Activated CD8-positive, alpha-beta memory T cell treated with anti-CD3 and anti-CD28 coated beads, Interleukin-2, amount 10 ng/mL, durations not matched to agents 7 days and 5 days (primary cell): ENCODE measurements around the gene LRRC8D. TPM values are rescaled to one million over a fixed set of nuclear protein-coding genes. Genes with fewer than 3 reads are reported as not detected.

Experiments
- ATAC-seq: fragments of 150-1000 bp; cut with Tn5 transposase; one replicate; pipeline ENCODE4 v1.10.0; 2021; ENCODE audit warnings: moderate library complexity
- CTCF ChIA-PET: fragments of 350-600 bp; sonication (Branson Sonifier 250); formaldehyde crosslinking; loops from one replicate; lab custom pipeline; 2021; ENCODE audit warnings: antibody characterized with exemption; lab: Charles Lee
- DNase-seq: peaks from one replicate; pipeline ENCODE4 v3.0.0-alpha.2; 2020
- H3K27ac Mint-ChIP-seq: one replicate; pipeline ENCODE4 v1.8.0; 2021; ENCODE audit warnings: mild to moderate bottlenecking, mixed read lengths
- H3K27me3 Mint-ChIP-seq: one replicate; pipeline ENCODE4 v1.8.0; 2021; ENCODE audit warnings: mixed read lengths
- H3K36me3 Mint-ChIP-seq: one replicate; pipeline ENCODE4 v1.8.0; 2021; ENCODE audit warnings: mild to moderate bottlenecking, mixed read lengths
- H3K4me1 Mint-ChIP-seq: one replicate; pipeline ENCODE4 v1.8.0; 2021; ENCODE audit warnings: mixed read lengths
- H3K4me3 Mint-ChIP-seq: one replicate; pipeline ENCODE4 v1.8.0; 2021; ENCODE audit warnings: mild to moderate bottlenecking, moderate library complexity, mixed read lengths
- H3K9me3 Mint-ChIP-seq: one replicate; pipeline ENCODE4 v1.8.0; 2022; ENCODE audit warnings: low read depth, mixed read lengths
- total RNA-seq, 2 experiments: library from RNA; stranded (reverse); gene quantifications; one replicate each; pipeline ENCODE4 v1.2.3, GENCODE V29; 2021

The LRRC8D gene
- total RNA-seq, 2 experiments from 2014 or later: 19.2 to 27.7 TPM

DNA sequence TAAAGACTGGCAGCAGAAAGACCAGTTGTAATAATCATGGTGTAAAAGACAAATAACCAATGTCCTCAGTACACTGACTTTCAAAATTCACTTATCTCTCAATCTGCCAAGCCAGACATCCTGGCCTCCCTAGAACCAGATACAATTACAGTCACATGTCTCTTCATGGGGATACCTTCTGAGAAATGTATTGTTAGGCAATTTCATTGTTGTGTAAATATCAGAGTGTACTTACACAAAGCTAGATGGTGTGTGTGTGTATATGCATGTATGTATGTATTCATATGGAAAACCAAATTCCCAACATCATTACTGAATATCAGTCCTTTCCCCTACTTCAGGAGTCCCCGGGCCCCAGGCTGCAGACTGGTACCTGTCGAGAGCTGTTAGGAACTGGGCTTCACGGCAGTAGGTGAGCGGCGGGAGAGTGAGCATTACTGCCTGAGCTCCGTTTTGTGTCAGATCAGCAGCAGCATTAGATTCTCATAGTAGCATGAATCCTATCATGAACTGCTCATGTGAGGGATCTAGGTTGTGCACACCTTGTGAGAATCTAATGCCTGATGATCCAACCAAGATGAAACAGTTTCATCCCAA lies 108.7 kb downstream of the LRRC8D start:
- H3K27me3 Mint-ChIP-seq: no peaks in the 10 kb centered on the region
- H3K9me3 Mint-ChIP-seq: no peaks in the 10 kb centered on the region
- peaks cover 38% of the 10 kb centered on the region for H3K36me3 Mint-ChIP-seq
- H3K4me3 Mint-ChIP-seq: no peak overlapping the region
- no peaks in the 10 kb centered on the region for H3K4me1 Mint-ChIP-seq
- ATAC-seq: no peak
- no peak for DNase-seq
- CTCF ChIA-PET: no interaction called here
- no peak overlapping the region for H3K27ac Mint-ChIP-seq

DNA sequence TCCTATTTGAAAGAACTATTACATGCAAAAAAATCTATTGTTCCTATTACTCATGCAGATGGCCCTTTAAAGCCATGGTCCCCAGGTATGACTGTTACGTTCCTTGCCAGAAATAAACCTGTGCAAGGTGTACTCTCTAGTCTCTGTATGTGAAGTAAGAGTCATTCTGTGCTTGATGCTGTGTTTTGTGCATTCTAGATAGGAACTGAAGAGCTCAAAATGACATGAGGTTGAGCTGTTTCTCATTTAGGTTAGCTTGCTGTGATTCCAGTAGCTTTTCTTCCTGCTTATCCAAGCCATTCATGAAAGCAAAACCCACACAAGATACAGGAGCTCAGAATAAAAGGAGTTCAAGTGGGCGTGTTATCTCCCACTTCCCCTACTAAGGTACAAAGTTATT lies 109.7 kb downstream of the LRRC8D start:
- Mint-ChIP-seq H3K27ac (no peak overlapping the region), H3K27me3 (no peaks in the 10 kb centered on the region), H3K9me3 (no peaks in the 10 kb centered on the region), H3K36me3 (peaks cover 40% of the 10 kb centered on the region), H3K4me3 (no peak overlapping the region), H3K4me1 (no peaks in the 10 kb centered on the region)
- CTCF ChIA-PET: no interaction called here
- no peak for DNase-seq
- ATAC-seq: no peak

DNA sequence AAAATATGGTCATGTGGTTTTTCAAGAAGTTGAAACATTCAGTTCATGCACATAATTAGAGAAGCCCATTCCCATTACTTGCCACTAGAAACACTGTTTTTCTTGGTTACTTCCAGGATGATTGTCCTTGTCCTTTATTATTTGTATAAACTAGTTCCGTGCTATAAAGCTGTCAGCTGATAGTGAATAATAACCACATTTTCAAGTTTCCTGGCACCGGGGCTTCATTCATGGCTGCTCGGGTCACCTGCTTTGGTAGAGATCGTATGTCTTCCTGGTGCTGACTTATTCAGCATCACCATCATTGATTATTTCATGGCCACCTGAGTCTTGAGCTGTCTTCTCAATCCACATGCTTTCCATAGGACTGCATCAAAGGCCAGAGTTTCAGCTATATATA lies 111.1 kb downstream of the LRRC8D start:
- Mint-ChIP-seq H3K4me1 (no peaks in the 10 kb centered on the region), H3K36me3 (peaks cover 40% of the 10 kb centered on the region), H3K4me3 (no peak overlapping the region), H3K9me3 (no peaks in the 10 kb centered on the region), H3K27me3 (no peaks in the 10 kb centered on the region), H3K27ac (no peak overlapping the region)
- ATAC-seq (no peak), DNase-seq (no peak)
- CTCF ChIA-PET: interaction anchor here (1.2 kb wide), 1 partner anchor 12 kb away, joined by 3 read pairs; no protein-coding TSS in a partner anchor

DNA sequence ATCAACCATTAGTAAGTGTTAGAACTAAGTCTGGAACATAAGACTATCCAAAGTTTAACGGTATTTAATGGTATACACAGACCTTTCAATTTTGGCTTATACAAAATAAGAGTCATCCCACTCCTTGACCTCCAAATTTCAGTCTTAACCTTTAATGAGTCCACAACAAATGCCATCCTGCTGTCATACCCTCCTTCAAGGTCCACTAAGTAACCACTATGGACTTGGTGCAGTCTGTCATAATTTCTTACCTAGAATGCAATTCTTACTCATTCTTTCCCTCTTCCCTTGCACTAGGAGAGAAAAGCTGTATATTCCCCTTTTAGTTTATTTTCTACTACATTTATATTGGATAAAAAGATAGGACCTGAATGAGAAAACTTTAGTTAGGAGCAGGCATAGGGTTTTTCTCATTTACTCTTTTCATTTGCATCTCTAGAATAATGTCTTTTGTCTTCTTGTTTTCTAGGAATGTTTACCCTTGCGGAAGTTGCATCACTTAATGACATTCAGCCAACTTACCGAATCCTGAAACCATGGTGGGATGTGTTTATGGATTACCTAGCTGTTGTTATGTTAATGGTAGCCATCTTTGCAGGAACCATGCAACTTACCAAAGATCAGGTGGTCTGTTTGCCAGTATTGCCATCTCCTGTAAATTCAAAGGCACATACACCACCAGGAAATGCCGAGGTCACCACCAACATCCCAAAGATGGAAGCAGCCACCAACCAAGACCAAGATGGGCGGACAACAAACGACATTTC lies 111.9 kb downstream of the LRRC8D start:
- H3K4me1 Mint-ChIP-seq: no peaks in the 10 kb centered on the region
- DNase-seq (no peak), ATAC-seq (no peak)
- no peak overlapping the region for H3K27ac Mint-ChIP-seq
- H3K36me3 Mint-ChIP-seq: peaks cover 40% of the 10 kb centered on the region
- H3K9me3 Mint-ChIP-seq: no peaks in the 10 kb centered on the region
- no peak overlapping the region for H3K4me3 Mint-ChIP-seq
- no peaks in the 10 kb centered on the region for H3K27me3 Mint-ChIP-seq
- CTCF ChIA-PET: interaction anchor here (1.1 to 1.2 kb wide), 2 partner anchors 13 to 128 kb away, joined by 3 read pairs; no protein-coding TSS in a partner anchor

DNA sequence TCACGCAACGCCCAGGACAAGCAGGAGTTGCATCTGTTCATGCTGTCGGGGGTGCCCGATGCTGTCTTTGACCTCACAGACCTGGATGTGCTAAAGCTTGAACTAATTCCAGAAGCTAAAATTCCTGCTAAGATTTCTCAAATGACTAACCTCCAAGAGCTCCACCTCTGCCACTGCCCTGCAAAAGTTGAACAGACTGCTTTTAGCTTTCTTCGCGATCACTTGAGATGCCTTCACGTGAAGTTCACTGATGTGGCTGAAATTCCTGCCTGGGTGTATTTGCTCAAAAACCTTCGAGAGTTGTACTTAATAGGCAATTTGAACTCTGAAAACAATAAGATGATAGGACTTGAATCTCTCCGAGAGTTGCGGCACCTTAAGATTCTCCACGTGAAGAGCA lies 113.6 kb downstream of the LRRC8D start:
- no peaks in the 10 kb centered on the region for H3K9me3 Mint-ChIP-seq
- H3K27me3 Mint-ChIP-seq: no peaks in the 10 kb centered on the region
- no peak for ATAC-seq
- H3K27ac Mint-ChIP-seq: no peak overlapping the region
- peaks cover 34% of the 10 kb centered on the region for H3K36me3 Mint-ChIP-seq
- CTCF ChIA-PET: no interaction called here
- no peaks in the 10 kb centered on the region for H3K4me1 Mint-ChIP-seq
- H3K4me3 Mint-ChIP-seq: no peak overlapping the region
- DNase-seq: no peak

DNA sequence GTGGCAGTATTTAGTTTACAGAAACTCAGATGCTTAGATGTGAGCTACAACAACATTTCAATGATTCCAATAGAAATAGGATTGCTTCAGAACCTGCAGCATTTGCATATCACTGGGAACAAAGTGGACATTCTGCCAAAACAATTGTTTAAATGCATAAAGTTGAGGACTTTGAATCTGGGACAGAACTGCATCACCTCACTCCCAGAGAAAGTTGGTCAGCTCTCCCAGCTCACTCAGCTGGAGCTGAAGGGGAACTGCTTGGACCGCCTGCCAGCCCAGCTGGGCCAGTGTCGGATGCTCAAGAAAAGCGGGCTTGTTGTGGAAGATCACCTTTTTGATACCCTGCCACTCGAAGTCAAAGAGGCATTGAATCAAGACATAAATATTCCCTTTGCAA lies 114.4 kb downstream of the LRRC8D start:
- H3K4me1 Mint-ChIP-seq: no peaks in the 10 kb centered on the region
- no peak overlapping the region for H3K4me3 Mint-ChIP-seq
- H3K27me3 Mint-ChIP-seq: no peaks in the 10 kb centered on the region
- H3K9me3 Mint-ChIP-seq: no peaks in the 10 kb centered on the region
- H3K27ac Mint-ChIP-seq: no peak overlapping the region
- DNase-seq (no peak), ATAC-seq (no peak)
- CTCF ChIA-PET: no interaction called here
- H3K36me3 Mint-ChIP-seq: peaks cover 30% of the 10 kb centered on the region

DNA sequence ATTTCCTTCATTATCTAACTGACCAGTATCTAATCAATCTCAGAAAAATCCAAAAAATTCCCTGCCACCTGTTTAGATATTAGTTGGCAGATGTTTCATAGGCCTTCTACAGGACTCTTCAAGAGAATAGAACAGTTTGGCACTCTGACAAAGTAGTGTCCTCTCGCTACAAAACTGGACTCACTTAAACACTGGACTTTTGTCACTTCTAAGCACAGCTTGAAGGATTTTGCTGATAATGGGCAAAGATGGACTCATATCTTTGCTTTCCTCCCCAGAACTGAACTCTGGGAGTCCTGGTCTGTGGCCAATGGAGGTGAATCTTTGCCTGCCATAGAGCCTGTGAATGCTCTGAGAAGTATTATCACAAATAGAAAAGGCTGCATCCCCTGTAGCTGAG lies 115.9 kb downstream of the LRRC8D start:
- H3K27ac Mint-ChIP-seq: no peak overlapping the region
- ATAC-seq (no peak), DNase-seq (no peak)
- CTCF ChIA-PET: interaction anchor here (0.6 kb wide), 1 partner anchor 27 kb away, joined by 3 read pairs; no protein-coding TSS in a partner anchor
- H3K27me3 Mint-ChIP-seq: no peaks in the 10 kb centered on the region
- no peak overlapping the region for H3K4me3 Mint-ChIP-seq
- no peaks in the 10 kb centered on the region for H3K9me3 Mint-ChIP-seq
- H3K4me1 Mint-ChIP-seq: no peaks in the 10 kb centered on the region
- peaks cover 25% of the 10 kb centered on the region for H3K36me3 Mint-ChIP-seq

DNA sequence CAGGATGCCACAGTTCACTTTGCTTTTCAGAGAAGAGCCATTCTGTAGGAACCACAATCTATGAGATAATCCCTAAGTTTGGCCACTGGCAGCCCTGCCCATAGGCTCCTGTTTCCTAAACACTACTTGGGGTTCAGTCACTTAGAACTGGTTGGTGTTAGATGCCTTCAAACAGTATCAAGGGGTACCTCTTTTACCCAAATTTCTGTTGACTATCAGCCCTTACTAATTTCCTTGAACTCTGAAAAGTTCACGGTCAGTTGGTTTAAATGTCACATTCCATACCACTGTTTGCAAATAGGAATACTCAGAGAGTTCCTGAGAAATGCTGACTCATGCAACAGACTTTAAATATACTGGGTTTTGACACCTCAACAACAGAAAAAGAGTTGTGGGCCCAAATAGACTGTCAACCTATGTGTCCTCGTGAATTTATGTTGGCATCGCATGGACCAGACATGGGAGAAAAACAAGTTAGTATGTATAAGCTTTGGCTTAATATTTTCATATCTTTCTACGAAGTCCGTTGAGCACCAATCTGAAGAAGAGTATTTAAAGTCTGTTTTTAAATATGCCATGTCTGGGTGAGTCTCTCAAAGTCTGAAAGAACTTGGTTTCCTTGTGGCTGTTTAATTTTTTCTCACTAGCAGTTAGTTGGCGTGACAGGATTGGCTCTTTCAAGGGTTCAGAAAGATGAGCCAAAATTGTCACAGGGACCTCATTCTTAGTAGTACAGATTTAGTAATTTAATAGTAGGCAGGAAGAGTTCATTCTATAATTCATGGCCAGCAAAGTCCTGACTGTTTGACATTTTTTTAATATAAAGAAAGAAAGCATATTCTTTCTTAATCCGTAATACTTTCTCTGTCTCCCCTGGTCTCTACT lies 117.6 kb downstream of the LRRC8D start:
- peaks cover 14% of the 10 kb centered on the region for H3K36me3 Mint-ChIP-seq
- H3K4me3 Mint-ChIP-seq: no peak overlapping the region
- ATAC-seq (no peak), DNase-seq (no peak)
- CTCF ChIA-PET: no interaction called here
- H3K27ac Mint-ChIP-seq: no peak overlapping the region
- no peaks in the 10 kb centered on the region for H3K9me3 Mint-ChIP-seq
- H3K27me3 Mint-ChIP-seq: no peaks in the 10 kb centered on the region
- no peaks in the 10 kb centered on the region for H3K4me1 Mint-ChIP-seq

DNA sequence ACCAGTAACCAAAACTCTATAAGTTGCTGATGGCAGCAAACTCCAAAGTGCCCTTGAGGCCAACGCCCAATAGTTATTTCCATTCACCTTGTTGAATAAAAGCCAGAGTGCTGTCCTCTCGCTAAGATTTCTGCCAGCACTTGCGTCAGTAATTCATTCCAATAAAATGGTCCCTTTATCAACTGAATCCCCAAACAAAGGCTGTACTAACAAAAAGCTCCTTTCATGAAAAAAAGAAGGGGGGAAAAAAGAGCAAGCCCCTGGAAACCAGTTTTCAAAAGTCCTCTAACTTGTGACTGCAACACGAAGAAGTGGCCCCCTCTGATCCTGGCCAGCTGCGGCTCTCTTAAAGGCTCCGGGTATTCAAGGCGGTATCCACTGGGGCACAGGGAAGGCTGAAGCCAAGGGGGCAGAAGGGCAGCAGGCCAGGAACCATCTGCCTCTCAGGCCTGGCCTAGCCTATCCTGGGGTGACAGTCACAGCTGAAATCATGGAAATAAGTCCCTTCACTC lies 118.3 kb downstream of the LRRC8D start:
- DNase-seq: no peak
- no peak for ATAC-seq
- H3K36me3 Mint-ChIP-seq: peaks cover 8% of the 10 kb centered on the region
- no peaks in the 10 kb centered on the region for H3K4me1 Mint-ChIP-seq
- H3K4me3 Mint-ChIP-seq: no peak overlapping the region
- H3K27me3 Mint-ChIP-seq: no peaks in the 10 kb centered on the region
- H3K27ac Mint-ChIP-seq: no peak overlapping the region
- no peaks in the 10 kb centered on the region for H3K9me3 Mint-ChIP-seq
- CTCF ChIA-PET: no interaction called here

DNA sequence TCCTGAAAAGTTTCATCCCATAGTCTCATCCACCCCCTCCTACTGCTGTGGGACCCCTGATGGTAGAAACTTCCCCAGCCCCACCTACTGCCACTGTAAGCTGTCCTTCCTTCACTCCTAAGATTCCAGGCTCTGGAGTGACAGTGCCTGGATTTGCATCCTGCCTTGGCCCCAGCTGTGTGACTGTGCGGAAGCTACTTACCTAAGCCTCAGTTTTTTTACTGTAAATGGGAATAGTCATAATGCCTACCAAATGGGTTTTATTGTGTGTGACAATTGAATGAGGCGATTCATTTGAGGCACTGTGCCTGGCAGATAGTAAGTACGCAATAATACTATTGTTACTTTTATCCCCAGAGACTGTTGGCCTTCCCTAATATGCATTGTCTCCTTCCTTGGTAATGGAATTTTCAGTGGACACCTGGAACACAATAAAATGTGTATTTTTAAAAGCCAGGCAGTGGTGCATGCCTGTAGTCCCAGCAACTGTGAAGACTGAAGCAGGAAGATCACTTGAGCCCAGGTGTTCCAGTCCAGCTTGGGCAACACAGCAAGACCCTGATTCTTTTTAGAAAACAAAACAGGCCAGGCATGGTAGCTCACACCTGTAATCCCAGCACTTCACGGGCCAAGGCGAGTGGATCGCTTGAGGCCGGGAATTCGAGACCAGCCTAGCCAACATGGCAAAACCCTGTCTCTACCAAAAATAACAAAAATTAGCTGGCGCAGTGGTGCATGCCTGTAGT lies 119.0 kb downstream of the LRRC8D start:
- no peak for ATAC-seq
- H3K27me3 Mint-ChIP-seq: no peaks in the 10 kb centered on the region

DNA sequence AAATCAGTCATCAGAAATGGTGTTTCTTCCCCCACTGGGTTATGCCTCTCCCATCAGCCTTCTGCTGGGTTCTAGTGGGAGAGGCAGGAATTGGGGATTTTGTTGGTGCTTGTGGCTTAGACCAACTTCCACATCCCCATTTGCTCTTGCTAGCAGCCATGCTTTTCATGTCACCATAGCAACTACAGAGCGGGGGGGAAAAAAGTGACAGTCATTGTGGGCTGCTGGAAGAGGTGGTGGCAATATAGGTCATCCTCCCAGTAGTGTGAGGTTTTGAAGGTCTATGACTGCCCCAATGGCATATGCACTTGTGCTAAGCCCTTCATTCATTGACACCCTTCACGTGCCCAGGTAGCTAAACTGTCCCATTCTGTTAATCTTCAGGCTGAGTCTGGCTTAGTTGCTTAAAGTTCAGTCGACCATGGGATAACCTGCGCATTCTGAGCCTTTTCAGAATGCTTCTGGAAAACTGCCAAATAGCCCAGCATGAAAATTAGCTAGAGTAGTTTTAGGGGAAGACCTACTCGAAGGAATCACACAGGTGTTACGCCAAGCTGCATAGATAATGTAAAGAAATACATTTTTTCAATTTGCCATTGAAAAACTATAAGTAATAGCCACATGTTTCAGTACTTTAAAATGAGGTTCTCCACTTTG lies 120.4 kb downstream of the LRRC8D start:
- no peak overlapping the region for H3K27ac Mint-ChIP-seq
- DNase-seq: no peak
- H3K4me3 Mint-ChIP-seq: no peak overlapping the region
- ATAC-seq: no peak
- CTCF ChIA-PET: no interaction called here
- peaks cover 7% of the 10 kb centered on the region for H3K4me1 Mint-ChIP-seq
- no peaks in the 10 kb centered on the region for H3K9me3 Mint-ChIP-seq
- H3K27me3 Mint-ChIP-seq: no peaks in the 10 kb centered on the region
- H3K36me3 Mint-ChIP-seq: peaks cover 1% of the 10 kb centered on the region

More for the DNA sequence above, 119.0 kb downstream of the LRRC8D start:
- Mint-ChIP-seq H3K27ac (no peak overlapping the region), H3K36me3 (peaks cover 4% of the 10 kb centered on the region), H3K4me1 (no peaks in the 10 kb centered on the region), H3K9me3 (no peaks in the 10 kb centered on the region), H3K4me3 (no peak overlapping the region)
- CTCF ChIA-PET: no interaction called here
- DNase-seq: no peak

DNA sequence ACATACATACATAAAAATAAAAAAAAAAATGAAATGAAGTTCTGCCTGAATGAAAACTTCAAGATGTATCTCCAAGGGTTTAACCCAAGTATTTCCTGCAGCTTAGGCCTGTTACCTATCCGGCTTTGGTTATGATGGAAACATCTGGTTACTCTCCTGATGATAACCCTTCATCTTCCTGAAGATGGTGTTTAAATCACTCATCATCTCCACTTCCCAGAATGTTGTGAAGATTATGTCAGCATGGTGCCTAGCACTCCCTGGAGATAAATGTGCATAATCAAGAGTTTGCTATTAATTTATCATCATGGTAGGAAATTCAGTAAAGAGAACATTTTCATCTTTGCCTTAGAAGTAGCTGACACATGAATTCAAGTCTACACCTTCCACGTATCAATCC lies 121.2 kb downstream of the LRRC8D start:
- Mint-ChIP-seq H3K4me1 (peaks cover 9% of the 10 kb centered on the region), H3K36me3 (peaks cover 1% of the 10 kb centered on the region), H3K27me3 (no peaks in the 10 kb centered on the region), H3K27ac (no peak overlapping the region), H3K9me3 (no peaks in the 10 kb centered on the region), H3K4me3 (no peak overlapping the region)
- no peak for DNase-seq
- CTCF ChIA-PET: no interaction called here
- no peak for ATAC-seq
